NK-92 (cell line): ENCODE measurements around the gene DMPK.

ENCODE experiments used
- DNase-seq: peaks from one replicate; lab custom pipeline; 2025; ENCODE audit not compliant: unreplicated experiment; lab: John Stamatoyannopoulos, UW

The DMPK gene

GRCh38 chr19:45770192-45771101, 11.8 kb downstream of the DMPK start:
- DNase-seq: no peak

GRCh38 chr19:45769821-45770191, 12.5 kb downstream of the DMPK start:
- DNase-seq: no peak

- peak; percentile 44 for DNase-seq
Observed at GRCh38 chr19:45768984-45769782, 13.1 kb downstream of the DMPK start, which contains the start of gene SIX5. TSS of gene SIX5 (minus strand) at chr19:45769252. CDS start at chr19:45768844, 408 bp downstream.

GRCh38 chr19:45768655-45768983, 13.7 kb downstream of the DMPK start:
- DNase-seq: no peak

GRCh38 chr19:45767881-45768654, 14.2 kb downstream of the DMPK start:
- no peak for DNase-seq

- DNase-seq: no peak
Observed at GRCh38 chr19:45767410-45767880, 14.8 kb downstream of the DMPK start.

- no peak for DNase-seq
Observed at GRCh38 chr19:45766869-45767346, 15.4 kb downstream of the DMPK start.

GRCh38 chr19:45766296-45766868, 15.9 kb downstream of the DMPK start:
- no peak for DNase-seq

GRCh38 chr19:45765702-45766295, 16.5 kb downstream of the DMPK start:
- no peak for DNase-seq

- no peak for DNase-seq
Observed at GRCh38 chr19:45764945-45765701, 17.2 kb downstream of the DMPK start.

GRCh38 chr19:45764475-45764874, 17.8 kb downstream of the DMPK start:
- DNase-seq: no peak

GRCh38 chr19:45763691-45764294, 18.5 kb downstream of the DMPK start:
- DNase-seq: no peak

GRCh38 chr19:45762870-45763631, 19.2 kb downstream of the DMPK start:
- DNase-seq: no peak

- no peak for DNase-seq
Observed at GRCh38 chr19:45761714-45762113, 20.6 kb downstream of the DMPK start.

- no peak for DNase-seq
Observed at GRCh38 chr19:45758921-45759320, 23.4 kb downstream of the DMPK start.

GRCh38 chr19:45757695-45758094, 24.6 kb downstream of the DMPK start:
- no peak for DNase-seq

- no peak for DNase-seq
Observed at GRCh38 chr19:45754323-45754722, 28.0 kb downstream of the DMPK start.

GRCh38 chr19:45753548-45753947, 28.7 kb downstream of the DMPK start:
- DNase-seq: no peak
